Measurements from ENCODE around the gene SELENOS.
A peak's percentile ranks its signal among the peaks of the same experiment; 100 is the strongest.

SELENOS gene
- total RNA-seq, result 40.5 to 71.2 reads per million in 2 experiments

DNA sequence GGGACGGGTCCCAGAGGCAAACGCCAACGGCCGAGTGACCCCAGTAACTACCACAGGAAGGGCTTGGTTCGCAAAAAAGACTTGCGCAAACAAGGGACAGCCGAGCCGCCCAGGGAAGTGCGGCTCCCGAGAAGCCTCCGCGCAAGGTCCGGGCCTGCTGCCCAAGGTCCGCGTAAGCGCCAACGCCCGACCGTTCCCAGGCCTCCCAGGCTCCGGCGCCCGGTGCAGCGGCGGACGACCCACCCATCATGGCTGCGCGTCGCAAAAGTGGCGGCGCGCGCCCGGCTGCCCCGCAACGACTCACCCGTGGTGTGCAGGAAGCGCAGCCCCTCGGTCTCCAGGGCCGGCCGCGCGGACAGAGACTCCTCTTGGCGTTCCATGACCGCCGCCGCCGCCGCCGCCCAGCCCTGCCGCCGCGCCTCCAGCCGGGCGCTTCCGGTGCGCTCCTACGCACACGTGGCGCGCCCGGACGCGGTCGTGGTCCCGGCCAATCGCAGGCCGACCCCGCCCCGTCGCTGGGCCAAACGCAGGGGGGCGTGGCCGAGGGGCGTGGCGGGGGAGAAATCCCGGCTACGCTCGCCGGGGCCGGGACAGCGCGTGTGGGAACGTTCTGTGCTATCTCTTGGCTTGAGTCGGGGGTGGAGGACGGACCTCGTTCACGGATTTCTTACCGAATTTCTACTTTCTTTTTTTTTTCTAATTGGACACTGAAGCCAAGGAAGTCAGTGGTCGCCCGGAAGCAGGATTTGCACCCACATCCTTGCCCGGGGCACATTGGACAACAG, at the start of gene SELENOS:
TSS of gene SELENOS (minus strand) at position 448 of the 785 bp plus-strand sequence. CDS start at position 380, 68 bp downstream.
- peak; percentile 84 for DNase-seq (ENCODE audit: low read depth)

DNA sequence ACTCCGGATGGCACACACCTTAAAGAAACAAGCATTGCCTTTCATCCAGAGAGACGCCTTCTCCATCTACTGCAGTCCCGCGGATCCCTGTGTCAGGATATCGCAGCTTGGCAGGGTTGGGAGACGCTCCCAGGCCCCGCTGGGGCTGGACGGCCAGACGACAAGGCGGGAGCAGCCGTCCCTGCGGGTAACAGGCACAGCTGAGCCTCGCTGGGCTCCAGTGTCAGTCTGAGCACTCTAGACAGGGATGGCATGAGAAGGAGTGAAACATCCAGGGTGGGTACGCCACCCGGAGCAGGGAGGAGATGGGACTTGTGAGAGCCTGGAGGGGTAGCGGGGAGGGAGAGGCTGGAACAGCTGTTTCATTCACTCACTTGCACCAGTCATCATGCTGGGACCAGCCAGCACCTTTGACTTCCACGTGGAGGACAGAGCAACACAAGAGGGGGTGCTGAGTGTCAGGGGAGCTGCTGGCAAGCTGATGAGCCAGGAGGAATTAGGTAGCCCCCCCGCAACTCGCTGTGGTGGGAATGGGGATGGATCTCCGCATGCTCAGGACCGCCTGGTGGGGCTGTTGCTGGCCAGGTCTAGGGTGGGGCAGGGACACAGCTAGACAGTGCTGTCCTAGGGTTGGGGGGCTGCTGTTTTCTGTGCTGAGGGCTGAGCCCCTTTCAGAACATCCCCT, 49.3 kb upstream of the SELENOS start:
- DNase-seq (ENCODE audit: low read depth), result no peak

DNA sequence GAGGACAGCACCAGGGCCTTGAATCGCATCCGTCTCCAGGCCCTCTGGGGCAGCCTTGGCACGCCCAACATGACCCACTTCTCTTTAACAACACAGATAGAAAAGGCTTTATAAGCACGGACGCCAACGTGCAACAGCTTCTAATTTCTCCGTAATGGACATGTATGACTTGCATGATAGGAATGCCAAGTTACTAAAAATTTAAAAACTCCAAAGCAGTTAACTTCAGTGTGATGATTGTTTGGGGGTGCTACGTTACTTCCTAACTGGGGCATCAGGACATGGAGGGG, 48.7 kb upstream of the SELENOS start:
- no peak for DNase-seq (ENCODE audit: low read depth)

DNA sequence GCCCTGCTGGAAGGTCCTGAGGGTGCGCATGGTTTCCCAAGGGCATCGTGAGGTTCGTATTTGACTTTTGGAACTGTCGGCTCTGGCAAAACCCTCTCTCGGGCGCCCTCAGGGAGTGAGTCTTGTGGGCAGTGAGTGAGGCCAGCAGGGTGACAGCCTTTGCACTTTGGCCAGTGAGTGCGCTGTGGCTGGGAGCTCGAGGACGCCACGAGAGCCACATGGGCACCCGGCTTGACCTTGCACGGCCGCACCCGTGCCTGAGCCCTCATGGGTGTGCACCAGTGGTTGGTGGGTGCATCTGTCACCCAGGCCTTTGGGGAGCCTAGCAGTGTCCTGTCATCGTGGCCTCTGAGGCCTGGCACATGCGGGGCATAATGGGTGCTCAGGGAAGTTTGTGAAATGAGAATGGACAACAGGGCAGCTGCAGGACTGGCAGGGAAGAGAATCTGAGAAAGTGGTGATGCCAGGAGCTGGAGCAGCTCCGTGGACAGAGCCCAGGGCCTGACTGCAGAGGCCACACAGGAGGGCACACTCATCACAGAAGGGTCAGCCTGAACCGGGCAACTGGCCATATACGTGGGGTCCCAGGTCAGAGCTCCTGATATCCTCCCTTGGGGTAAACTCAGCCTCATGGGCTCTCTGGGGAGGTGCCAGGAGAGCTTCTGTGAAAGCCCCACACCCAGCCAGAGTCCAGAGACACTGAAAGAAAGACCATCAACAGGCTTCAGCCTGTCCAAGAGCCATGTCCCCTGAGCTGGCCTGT, 48.2 kb upstream of the SELENOS start:
- DNase-seq (ENCODE audit: low read depth), result no peak

DNA sequence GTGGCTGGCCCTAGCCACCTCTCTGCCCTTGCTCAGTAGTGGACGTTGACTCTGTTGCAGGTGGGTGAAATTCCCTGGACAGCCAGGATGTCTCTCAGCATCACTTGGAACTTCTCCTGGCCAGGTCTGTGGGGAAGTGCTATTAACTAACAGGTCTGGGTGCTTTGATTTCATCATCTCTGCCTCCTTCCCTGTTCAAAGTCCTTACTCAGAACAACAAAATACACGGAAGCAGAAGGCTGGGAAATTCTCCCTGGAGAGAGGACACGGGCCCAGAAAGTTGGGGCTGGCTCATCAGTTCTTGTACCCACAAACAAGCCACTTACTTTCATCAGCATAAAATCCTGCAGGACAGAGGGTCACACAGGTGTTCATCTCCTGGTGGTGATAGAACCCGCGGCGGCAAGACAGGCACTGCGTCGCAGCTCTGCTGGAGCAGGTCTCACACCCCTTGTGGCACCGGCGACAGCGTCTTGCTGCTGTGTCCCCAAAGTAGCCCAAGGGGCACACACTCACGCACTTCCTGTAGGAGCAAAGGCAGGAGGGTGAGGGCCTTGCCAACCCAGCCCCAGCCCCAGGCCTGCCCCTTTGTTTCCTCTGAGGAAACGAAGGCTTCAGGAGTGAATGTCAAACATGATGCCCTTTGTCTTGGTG, 47.4 kb upstream of the SELENOS start:
- DNase-seq (ENCODE audit: low read depth), result no peak

DNA sequence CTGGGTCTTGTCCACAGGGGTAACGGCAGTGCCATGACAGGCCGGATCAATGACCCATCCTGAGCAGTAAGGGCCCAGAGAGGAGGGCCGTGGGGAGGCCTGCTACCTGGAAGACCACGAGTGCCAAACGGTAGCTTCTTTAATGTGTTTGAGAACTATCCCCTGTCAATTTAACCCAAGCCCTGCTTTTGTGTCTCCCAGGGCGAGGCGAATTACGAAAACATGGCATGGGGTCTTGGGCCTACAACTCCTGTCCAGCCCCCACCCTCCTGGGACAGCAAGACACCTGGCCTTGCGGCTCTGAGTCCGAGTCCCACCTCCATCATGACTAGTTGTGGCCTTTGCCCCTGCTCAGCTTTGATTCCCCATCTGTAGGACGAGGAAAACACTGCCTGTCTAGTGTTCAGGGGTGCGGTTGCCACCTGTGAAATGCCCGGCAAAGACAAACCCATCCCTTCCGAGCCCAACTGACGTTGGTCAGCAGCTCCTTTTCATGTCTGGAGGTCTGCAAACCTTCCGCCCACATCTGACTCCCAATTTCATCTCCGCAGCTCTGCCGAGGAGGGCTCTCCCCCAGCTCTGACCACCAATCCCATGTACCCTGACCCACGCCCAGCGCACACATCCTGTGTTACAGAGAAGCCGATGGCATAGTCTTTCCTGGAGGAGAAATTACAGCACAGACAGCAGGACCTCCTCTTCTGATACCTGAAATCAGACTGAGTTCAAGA, 46.7 kb upstream of the SELENOS start:
- DNase-seq (ENCODE audit: low read depth), result no peak

DNA sequence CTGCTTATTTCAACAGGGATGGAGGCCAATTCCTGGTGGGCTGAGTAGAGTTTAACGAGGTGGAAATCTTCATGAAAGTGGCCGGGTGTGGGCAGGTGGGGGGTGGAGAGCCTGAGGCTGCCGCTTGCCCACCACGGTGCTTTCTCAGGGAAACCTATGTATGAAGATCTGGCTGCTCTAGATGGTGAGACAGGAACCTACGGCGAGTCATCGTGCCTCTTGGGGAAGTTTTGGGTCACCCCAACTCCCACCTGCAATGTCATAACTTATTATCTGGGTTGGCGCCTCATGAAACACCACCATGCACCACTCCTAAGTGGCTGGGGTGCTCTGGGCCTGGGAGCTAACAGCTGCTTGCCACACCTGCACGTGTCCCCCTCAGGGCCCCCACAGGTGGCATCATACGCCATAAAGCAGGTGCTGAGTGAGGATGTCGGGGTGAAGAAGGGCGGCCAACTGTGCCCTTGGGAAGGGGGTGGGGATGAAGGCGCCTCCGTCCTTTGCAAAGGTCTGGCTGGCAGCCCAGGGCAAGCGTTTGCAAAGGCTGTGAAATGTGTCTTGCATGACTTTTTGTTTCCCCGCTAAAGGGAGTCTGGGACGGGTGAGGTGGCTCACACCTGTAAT, 45.7 kb upstream of the SELENOS start:
- DNase-seq (ENCODE audit: low read depth), result no peak

- DNase-seq (ENCODE audit: low read depth), result no peak
These were observed 44.9 kb upstream of the SELENOS start for GRCh38 chr15:101322016-101322695.

GRCh38 chr15:101320501-101321052, 43.3 kb upstream of the SELENOS start:
- peak; percentile 31 for DNase-seq (ENCODE audit: low read depth)

DNA sequence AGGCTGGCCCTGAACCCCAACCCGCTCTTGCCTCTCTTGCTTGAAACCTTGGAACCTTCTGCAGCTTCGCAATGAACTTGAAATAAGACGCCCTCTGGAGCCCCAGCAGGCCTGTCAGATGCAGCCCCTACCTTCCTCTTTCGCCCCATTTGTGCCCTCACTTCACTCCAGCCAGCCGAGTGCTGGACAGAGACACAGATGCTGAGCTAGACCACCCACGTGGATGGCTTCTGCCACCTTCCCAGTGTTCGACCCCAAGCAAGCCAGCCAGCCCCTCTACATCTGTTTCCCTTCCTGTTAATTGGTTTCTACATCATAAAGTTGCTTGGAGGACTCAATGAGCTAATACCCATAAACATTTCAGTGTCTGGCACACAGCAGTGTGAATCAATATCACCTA, 41.6 kb upstream of the SELENOS start:
- no peak for DNase-seq (ENCODE audit: low read depth)

DNA sequence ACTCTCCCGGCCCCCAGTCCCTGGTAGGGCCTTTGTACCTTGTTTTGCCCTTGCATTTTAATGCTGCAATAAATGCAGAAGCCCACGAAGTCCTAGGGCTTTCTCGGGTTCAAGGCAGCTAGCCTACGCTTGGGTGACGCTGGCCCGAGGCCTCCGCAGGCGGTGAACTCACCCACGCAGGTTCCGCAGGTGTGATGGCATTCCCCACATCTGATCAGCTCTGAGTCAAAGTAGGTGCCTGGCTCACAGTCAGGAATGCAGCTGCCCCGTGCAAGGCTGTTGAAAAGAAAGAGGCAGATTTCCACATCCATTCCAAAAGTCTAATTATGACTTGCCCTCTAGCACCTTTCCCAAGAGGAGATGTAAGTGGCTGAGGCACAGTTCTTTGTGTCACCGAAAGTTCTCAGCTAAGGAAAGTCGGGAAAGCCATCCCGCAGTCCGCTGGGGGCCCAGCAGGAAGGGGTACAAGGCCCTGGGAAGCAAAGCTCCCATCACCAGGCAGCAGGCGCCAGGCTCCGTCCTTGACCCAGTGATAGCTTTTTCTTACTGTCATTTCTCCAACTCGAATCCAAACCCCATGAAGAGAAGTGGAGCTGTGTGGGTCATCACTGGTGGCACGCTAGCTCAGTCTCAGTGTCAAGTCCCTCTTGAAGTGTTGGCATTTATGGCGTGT, 41.0 kb upstream of the SELENOS start:
- no peak for DNase-seq (ENCODE audit: low read depth)

DNA sequence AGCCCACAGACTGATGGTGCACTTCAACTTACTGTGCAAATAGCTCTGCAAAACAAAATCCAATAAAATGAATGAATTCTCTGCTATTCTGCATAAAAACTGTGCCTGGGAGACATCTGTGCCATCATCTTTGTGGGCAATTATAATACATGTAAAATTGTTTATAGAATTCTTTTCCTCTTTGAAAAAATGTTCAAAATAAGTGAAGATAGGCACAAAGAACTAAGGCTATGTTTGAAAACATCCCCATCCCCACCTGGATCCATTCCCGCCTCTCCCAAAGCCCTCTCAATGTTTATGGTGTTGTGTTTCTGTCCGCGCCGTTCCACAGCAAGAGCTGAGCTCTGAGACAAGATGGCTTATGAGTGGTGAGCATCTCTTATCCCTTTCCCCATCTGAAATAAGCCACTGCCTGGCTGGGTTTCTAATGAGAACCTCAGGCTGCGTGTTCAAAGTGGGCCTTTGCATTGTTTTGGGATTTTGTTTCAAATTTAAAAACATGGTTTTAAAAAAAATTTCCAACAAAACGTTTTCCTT, 40.1 kb upstream of the SELENOS start:
- DNase-seq (ENCODE audit: low read depth), result no peak

DNA sequence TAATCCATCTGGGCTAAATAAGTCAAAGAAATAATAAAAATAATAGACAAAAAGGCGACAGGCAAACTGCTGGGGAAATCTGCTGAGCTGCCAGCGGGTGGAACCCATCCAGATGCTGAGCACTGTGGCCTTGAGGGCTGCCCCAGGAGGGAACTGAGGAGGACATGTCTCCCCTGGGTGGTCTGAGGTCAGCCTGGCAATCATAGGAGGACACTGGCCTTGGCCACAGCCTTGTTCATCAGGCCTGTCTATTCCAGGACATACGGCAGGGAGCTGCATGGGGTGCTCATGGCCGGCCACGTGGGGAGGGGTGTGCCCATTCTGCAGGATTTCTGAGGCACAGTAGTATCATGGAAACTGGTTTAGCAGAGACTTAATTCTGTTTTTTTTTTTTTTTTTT, 39.2 kb upstream of the SELENOS start:
- DNase-seq (ENCODE audit: low read depth), result no peak

DNA sequence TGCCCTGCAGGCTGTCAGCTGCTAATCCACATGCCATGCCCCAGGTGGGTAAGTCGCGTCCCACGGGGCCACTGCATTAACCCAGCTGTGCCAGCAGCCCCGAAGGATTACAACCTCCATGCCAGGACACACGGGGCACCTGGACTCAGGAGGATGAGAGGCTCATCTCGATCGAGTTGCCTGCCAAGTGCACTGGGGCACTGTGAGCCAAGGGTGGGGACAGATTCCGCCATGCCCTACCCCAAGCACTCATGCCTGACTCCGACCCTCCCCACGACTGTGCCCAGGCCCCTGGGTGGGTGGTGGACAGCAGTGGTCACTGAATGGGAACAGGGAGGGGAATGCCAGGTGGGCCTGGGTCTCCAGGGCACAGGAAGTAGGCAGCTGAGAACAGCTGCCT, 38.5 kb upstream of the SELENOS start:
- no peak for DNase-seq (ENCODE audit: low read depth)

DNA sequence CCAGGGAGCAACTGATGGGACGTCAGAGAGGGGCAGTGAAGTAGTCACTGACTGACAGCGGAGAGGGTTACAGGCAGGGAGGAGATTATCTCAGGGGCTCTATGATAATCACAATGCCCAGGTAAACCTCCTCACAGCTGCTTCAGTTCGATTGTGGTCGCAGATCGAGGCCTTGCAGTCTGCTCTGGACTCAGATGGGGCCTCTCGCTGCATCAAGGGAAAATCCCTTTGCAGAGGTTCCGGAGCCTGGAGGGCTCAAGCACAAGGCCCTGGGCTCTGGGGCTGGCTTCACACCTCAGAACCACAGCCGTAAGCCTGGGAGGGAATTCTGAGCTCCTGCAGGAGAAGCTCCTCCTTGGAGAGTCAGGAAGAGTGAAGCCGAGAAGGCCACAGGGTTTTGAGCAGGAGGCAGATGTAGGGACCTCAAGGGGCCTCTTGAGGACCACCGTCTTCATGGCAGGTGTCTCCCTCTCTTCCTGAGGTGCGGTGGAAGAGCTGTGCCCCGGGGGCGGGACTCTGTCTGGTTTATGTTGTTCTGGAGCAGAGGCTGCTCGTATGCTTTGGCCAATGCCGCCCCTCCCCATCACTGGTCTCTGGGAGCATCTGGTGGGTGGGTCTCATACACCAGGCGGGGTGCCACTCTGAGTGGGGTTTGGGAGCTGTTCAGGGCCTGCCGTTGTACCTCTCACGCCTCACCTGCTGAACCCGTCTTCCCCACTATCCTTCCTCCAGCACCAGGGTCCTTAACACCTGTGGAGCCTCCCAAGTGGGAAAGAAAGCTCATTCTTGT, 37.2 kb upstream of the SELENOS start:
- DNase-seq (ENCODE audit: low read depth), result no peak

- DNase-seq (ENCODE audit: low read depth), result no peak
These were observed 35.9 kb upstream of the SELENOS start for GRCh38 chr15:101313041-101313761.

- no peak for DNase-seq (ENCODE audit: low read depth)
These were observed 33.2 kb upstream of the SELENOS start for GRCh38 chr15:101310508-101310907.

DNA sequence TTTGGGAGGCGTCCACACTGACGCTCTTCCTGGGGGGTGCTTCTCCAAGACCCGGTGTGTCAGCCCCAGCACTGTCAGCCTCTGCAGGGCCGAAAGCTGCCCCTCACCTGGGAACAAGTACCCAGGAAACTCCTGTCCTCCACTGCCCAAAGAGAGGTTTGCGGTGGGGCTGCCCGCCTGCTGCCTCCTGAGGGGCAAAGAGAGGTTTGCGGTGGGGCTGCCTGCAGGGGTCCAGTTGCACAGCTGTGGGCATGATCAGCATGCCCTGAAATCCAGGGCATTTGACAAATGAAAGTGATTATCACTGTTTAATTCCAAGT, 32.8 kb upstream of the SELENOS start:
- no peak for DNase-seq (ENCODE audit: low read depth)

Data from T follicular helper cell (primary cell).